GM19468 (cell line): ENCODE results near the gene CHRNA9.
"Not testable (repeated sequence)": the region's sequence is repeated elsewhere in the genome, so short reads cannot be mapped to it uniquely, and the experiment has no call there.

Source experiments
- ATAC-seq: cut with Tn5 transposase; IDR thresholded peaks from one replicate; pipeline ENCODE4 v1.9.1; 2021; ENCODE audit warnings: mild to moderate bottlenecking, moderate library complexity, moderate number of reproducible peaks; ENCODE audit not compliant: unreplicated experiment; ENCODE audit errors: extremely low read depth

The CHRNA9 gene

GRCh38 chr4:40375095-40375494, 40.0 kb downstream of the CHRNA9 start:
- ATAC-seq: no peak

- no peak for ATAC-seq
Observed at GRCh38 chr4:40375620-40376019, 40.5 kb downstream of the CHRNA9 start.

- no peak for ATAC-seq
Observed at GRCh38 chr4:40377512-40378365, 42.6 kb downstream of the CHRNA9 start.

- ATAC-seq: no peak
Observed at GRCh38 chr4:40378619-40379018, 43.5 kb downstream of the CHRNA9 start.

- no peak for ATAC-seq
Observed at GRCh38 chr4:40379248-40379647, 44.1 kb downstream of the CHRNA9 start.

- ATAC-seq: no peak
Observed at GRCh38 chr4:40380647-40381046, 45.5 kb downstream of the CHRNA9 start.

GRCh38 chr4:40388239-40388638, 53.1 kb downstream of the CHRNA9 start:
- no peak for ATAC-seq

GRCh38 chr4:40389986-40390385, 54.9 kb downstream of the CHRNA9 start:
- ATAC-seq: no peak

- ATAC-seq: not testable (repeated sequence)
Observed at GRCh38 chr4:40392241-40392640, 57.1 kb downstream of the CHRNA9 start.

- ATAC-seq: no peak
Observed at GRCh38 chr4:40394236-40394635, 59.1 kb downstream of the CHRNA9 start.

- ATAC-seq: no peak
Observed at GRCh38 chr4:40395166-40395900, 60.2 kb downstream of the CHRNA9 start.

GRCh38 chr4:40395908-40396793, 61.0 kb downstream of the CHRNA9 start:
- no peak for ATAC-seq

GRCh38 chr4:40399578-40399977, 64.4 kb downstream of the CHRNA9 start:
- ATAC-seq: no peak

GRCh38 chr4:40401096-40401495, 66.0 kb downstream of the CHRNA9 start:
- ATAC-seq: no peak

- no peak for ATAC-seq
Observed at GRCh38 chr4:40401631-40402030, 66.5 kb downstream of the CHRNA9 start.

GRCh38 chr4:40402556-40402955, 67.4 kb downstream of the CHRNA9 start:
- ATAC-seq: no peak

- no peak for ATAC-seq
Observed at GRCh38 chr4:40403081-40403480, 67.9 kb downstream of the CHRNA9 start.
